GM18526 (cell line): ENCODE results near the gene HDDC2.

ENCODE experiments used
- POLR2A ChIP-seq: IDR thresholded peaks from 3 replicates; pipeline ENCODE4 v1.6.1; 2011; ENCODE audit not compliant: insufficient read length; ENCODE audit errors: extremely low read depth

Gene HDDC2

DNA sequence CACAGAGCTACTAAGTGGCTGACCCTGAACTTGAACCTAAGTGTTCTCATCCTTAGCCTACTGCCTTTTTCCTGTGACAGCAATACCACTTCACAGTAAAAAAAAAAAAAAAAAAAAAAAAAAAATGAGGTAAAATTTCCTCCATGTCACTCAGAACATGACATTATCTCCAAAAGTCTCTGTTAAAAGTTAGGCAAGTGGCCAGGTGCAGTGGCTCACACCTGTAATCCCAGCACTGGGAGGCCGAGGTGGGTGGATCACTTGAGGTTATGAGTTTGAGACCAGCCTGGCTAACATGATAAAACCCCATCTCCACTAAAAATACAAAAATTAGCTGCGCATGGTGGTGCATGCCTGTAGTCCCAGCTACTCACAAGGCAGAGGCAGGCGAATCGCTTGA, 11.2 kb upstream of the HDDC2 start:
- no peak for TF ChIP-seq POLR2A

DNA sequence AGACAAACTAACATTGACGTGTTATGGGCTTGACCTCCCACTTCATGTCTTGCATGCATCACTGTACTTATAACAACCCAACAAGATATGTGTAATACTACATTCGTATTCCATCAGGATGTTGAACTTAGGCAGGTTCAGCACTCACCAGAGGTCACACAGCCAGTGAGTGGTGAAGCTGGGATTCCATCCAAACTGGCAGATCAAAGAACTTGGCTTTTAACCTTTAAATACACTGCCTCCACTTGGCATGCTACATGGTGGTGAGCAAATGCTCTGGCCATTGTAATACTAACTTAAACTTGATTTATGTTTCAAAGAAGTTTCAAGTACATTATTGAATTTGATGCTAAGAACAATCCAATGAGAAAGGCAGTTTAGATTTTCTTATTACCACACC, 10.7 kb upstream of the HDDC2 start:
- no peak for TF ChIP-seq POLR2A

DNA sequence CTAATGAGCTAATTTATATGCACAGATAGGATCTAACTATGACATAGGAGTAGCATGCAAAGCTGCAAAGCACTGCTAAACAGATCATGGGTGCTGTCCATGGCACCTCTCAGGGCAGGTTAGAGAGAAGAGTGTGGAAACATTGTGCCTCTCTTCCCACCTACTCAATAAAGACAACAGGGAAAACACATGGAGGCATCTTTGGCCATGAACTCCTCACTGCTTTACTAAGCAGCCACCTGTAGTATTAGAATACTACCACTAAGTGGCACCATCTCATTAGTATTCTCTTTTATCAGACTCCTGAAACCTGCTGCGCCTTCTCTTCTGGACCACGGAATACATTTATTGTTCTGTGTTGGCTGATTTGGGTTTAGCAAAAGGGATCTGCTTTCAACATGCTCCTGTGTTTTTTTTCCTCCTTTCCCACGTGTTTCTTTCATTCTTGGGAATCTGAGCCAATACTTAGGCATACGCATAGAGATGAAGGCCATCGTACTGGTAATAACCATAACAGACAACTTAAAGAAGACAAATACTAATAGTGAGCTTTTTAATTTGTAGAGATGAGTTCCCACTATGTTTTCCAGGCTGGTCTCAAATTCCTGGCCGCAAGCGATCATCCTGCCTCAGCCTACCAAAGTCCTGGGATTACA, 9.4 kb upstream of the HDDC2 start:
- TF ChIP-seq POLR2A, result no peak

DNA sequence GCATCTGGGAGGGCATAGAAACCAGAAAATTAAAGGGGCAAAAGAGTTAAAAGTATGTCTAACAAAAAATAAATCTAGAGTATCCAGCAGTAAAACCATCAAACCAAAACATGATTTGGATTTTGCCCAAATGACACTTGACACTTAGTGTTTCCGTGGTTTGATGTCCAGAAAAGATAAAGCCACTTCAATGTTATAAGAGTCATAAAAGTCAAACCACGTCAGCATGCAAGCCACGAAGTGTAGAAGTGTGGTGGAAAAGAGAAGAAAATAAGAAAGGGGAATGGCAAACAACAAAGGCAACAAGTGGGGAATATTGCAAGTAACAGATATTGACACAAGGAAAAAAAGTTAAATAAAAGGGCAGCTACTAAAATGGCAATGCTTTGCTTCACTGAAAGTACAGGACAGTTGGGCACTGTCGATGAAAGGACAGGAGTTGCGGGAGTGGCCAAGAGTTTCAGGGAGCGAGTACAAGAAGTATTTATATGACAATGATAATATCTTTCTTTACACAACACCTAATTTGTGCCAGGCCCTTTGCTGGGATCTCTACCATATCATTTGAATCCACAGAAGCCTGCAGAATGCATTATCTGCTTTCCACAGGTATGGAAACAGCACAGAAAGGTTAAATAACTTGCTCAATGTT, 6.3 kb upstream of the HDDC2 start:
- no peak for TF ChIP-seq POLR2A

DNA sequence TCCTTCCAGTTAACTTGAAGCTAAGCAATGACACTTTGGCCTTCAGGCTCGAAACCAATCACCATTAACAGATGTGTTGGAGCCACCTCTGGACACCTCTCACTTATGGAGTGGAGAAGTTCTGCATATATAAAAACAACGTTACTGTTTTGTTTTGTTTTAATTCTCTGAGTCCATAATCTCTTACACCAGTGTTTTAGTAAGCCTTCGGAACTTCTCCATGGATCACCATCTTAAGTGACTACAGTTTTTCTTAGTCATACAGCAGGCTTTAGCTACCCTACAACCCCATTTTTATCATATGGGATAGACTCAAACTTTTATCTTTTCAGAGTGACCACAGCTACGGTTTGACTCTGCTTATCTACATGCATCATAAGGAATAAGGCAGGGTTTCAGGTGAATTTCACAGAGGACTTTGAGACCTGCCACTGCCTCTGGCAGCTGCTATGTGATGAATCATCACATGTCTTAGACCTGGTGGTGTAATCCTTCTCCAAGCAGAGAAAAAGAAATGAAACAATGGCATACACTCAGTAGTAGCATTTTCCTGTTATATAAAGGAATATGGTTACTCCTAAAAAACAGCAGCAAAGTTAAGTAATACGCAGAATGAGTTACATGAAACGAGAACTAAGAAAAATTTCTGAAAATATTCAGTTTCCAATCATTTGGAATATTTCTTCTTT, 5.5 kb upstream of the HDDC2 start:
- TF ChIP-seq POLR2A, result no peak

DNA sequence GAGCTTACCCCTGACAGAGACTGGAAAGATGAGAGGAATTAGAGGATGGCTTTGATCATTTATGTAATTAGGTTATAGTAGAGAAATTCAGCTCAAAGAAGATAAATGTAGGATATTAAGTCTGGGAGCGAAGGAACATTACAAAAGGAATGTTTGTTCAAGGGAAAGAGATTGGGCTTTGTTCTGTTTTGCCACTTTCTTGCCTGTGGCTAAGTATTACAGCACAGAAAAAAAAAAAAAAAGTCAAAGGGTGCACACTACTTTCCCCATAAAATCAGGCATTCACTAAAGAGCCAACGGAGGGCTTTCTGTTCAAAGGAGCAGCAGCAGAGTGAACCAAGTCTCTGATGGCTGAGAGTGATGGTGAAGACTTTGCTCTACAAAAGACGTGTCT, 5.0 kb upstream of the HDDC2 start:
- no peak for TF ChIP-seq POLR2A

DNA sequence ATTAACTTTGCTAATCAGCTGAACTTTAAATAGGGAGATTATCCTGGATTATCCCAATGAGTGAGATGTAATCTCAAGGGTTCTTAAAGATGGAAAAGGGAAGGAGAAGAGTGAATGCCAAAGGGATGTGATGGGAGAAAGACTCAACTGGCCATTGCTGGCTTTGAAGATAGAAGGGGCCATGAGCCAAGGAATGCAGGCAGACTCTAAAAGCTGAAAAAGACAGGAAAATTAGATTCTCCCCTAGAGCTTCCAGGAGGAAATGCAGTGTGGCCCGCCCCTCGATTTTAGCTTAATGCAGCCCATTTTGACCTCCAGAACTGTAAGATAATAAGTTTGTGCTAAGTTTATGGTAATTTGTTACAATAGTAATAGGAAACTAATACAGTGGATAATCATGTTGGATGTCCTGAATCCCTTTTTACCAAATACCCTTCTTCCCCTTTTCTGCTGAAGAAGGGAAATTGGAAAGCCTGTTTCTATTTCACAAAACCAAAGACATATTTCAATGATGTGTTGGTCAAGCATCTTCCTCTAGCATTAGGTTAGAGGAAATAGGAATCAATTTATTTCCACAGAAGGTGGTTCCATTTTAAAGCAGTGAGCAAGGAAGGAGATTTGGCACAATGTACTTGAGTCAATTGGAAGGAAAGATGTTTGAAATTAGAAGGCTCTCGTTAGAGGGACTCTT, 3.3 kb upstream of the HDDC2 start:
- no peak for TF ChIP-seq POLR2A

DNA sequence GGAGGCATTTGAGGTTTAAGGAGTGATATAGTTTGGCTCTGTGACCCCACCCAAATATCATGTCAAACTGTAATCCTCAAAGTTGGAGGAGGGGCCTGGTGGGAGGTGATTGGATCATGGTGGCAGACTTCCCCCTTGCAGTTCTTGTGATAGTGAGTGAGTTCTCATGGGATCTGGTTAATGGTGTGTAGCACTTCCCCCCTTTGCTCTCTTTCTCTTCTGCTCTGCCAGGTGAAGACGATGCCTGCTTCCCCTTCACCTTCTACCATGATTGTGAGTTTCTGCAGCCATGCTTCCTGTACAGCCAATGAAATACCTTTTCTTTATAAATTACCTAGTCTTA, 1.7 kb upstream of the HDDC2 start:
- no peak for TF ChIP-seq POLR2A

DNA sequence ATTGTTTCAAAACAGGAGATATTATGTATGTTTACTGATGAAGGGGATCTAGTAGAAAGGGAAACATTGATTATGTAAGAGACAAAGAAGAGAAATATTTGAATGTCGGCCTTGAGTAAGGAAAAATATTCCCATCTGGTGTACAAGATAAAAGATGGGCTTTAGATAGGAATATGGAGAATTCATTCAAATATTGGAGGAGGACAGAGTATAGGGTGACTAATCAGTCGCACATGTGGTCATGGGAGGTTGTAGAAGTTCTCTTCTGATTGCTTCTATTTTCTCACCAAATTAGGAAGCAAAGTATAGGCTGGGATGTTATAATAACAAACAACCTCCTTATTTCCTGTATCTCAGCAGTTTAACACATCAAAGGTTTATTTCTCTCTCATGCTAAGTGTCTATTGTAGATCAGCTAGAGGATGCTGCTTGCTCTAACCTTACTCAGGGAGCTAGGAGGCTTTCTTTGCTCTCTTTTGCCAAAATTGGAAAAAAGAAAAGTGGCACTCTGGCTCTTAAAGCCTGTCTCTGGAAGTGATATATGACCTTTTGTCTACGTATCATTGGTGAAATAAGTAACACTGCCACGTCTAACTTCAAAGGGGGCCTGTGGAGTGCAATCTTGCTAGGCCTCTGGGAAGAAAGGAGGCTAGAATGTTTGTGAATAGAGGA, 1.2 kb upstream of the HDDC2 start:
- no peak for TF ChIP-seq POLR2A

DNA sequence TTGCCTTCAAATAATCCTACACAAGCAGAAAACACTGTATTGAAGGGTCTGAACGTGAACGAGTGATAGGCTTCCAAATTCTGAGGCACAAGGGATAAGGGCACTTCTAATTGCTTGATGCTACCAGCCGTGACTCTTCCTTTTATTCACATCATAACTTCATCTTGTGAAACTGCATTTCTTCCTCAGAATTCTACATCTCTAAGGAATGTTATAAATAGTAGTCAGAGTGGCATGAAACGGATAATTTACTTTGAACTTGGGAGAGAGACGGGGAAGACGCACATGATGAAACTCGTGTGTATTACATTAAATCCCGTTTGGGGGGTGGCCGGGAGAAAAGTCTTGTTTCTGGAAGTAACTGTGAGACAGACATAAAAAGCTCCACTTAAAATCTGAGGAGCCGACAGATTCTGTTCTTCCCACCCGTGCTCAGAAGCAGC, 754 bp downstream of the HDDC2 start:
- TF ChIP-seq POLR2A, result no peak

DNA sequence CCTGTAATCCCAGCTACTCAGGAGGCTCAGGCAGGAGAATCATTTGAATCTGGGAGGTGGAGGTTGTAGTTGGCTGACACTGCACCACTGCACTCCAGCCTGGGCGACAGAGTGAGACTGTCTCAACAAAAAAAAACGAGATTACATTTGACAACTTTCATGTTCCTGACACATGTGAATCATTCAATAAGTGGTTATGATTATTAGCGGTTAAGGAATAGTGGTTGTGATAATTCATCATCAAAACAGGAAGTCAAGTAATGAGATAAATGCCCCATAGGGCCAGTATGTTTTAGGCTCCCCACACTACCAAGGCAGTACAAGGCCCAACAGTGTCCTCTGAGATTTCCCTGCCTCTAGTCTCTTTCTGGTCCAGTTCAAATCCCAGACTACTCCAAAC, 2.5 kb downstream of the HDDC2 start:
- TF ChIP-seq POLR2A, result no peak

DNA sequence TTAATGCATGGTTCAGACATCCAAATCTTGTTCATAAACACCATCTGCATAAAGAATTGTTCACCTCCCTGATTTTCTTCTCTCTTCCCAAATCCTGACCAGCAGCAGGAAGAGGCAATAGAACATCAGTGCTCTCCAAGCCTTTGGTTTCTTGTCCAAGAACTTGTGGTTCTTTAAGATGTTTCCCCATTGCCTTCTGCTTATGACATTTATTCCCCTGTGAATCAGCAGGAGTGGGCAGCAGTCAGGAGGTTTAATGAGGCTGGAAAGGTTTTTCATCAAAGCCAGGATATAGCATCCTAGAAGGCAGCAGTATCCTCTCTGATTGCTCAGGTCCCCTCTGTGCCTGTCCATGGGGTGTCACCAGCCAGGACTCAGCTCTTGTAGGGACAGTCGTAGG, 5.3 kb downstream of the HDDC2 start:
- no peak for TF ChIP-seq POLR2A

DNA sequence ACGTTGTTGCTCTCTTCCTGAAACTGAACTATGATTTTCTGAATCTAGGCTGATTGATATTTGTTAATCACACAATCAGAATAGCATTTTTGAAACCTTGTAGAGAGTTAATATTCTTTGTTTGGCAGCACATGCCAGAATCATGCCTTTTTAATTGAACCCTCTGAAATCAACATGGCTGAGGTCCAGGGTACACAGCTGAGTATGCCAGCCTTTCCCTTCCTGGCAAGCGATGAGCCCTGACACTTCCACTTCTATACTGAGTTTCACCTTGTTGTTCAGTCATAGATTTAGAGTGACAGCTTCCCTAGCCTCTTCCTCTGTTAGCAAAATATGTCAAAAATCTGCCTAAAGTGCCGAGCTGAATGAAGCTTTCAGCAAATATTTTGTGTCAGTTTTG, 6.8 kb downstream of the HDDC2 start:
- no peak for TF ChIP-seq POLR2A

DNA sequence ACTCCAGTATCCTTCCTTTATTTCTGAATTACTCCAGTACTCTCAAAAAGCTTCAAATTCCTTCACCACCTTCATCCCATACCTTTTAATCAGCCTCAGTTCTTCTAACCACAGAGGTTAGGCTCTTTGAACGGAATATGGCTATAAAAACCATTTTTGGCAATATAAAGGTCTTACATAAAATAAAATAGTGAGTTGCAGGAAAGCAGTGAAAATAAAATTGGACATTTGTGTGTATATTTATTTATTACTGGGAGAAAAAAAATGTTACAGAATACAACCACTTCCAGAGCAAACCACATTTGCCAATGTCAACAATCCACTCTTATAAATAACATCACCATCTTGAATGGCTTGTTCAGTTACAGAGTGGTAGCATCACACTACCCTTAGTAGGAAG, 7.7 kb downstream of the HDDC2 start:
- TF ChIP-seq POLR2A, result no peak

DNA sequence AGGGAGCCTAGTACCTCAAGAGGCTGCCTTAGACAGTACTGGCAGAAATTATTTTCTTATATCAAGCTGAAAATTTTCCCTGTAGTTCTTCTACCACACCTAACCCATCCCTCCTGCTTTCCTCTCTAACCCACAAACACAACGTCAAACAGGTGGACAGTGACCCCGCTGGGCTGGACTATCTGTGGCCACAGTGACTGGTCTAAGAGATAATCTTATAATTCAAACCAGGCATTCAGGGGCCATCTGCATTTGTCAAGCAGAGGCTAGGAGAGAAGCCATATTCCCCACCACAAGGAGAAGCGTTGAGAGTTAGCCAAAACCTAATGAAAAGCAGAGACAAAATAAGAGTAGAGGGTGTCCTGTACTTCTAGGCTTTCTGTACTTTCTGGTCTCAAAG, 8.2 kb downstream of the HDDC2 start:
- no peak for TF ChIP-seq POLR2A
